ENCODE data around the gene PLK2.

PLK2 gene

GRCh38 chr5:58462623-58463230 lies 2.8 kb upstream of the PLK2 start:
- Histone ChIP-seq H3K9me3 (no peaks in the 10 kb centered on the region), H3K36me3 (no peaks in the 10 kb centered on the region), H3K4me1 (peaks cover 0 to 16% (median 2%) of the 10 kb centered on the region in 4 donors), H3K27ac (peak overlapping the region in 1 of 2 donors; percentile 85), H3K27me3 (no peaks in the 10 kb centered on the region), H3K4me3 (no peak overlapping the region)
- TF ChIP-seq CTCF (IDR thresholded peaks at IDR 0.05): peak; percentile 51 to 76
- DNase-seq: peak in 1 of 2 donors; percentile 28
- intact Hi-C loops (cut with DNase I; ENCODE audit: low total_unique reads): loop anchor here (5.0 kb wide), 1 partner anchor 575 kb away; no protein-coding TSS in a partner anchor

- intact Hi-C loops (cut with DNase I; ENCODE audit: low total_unique reads): loop anchor here (5.0 kb wide), 1 partner anchor 575 kb away; no protein-coding TSS in a partner anchor
- H3K4me3 ChIP-seq: no peak overlapping the region
These were observed 2.3 kb upstream of the PLK2 start for GRCh38 chr5:58462154-58462553.

GRCh38 chr5:58460732-58461286 lies 923 bp upstream of the PLK2 start:
- TF ChIP-seq CTCF (IDR thresholded peaks at IDR 0.05): peak; percentile 77 to 79
- intact Hi-C loops (cut with DNase I; ENCODE audit: low total_unique reads): loop anchor here (2.0 to 5.0 kb wide), 3 partner anchors 574 to 1160 kb away; no protein-coding TSS in a partner anchor
- H3K27me3 ChIP-seq: no peaks in the 10 kb centered on the region
- H3K36me3 ChIP-seq: peaks cover 3 to 8% (median 7%) of the 10 kb centered on the region in 3 donors
- H3K4me1 ChIP-seq: peaks cover 0 to 34% (median 9%) of the 10 kb centered on the region in 4 donors
- no peaks in the 10 kb centered on the region for H3K9me3 ChIP-seq
- H3K4me3 ChIP-seq: peak overlapping the region; percentile 57 to 85
- H3K27ac ChIP-seq: peak overlapping the region; percentile 85 to 91
- peak; percentile 90 to 93 for DNase-seq

More at GRCh38 chr5:58462154-58462553, 2.3 kb upstream of the PLK2 start:
- H3K4me1 ChIP-seq: peaks cover 0 to 20% (median 3%) of the 10 kb centered on the region in 4 donors
- peak overlapping the region in 1 of 2 donors; percentile 85 for H3K27ac ChIP-seq
- H3K9me3 ChIP-seq: no peaks in the 10 kb centered on the region
- no peaks in the 10 kb centered on the region for H3K27me3 ChIP-seq
- TF ChIP-seq CTCF (IDR thresholded peaks at IDR 0.05): no peak
- DNase-seq: no peak
- peaks cover 0 to 4% (median 0%) of the 10 kb centered on the region in 3 donors for H3K36me3 ChIP-seq

GRCh38 chr5:58459146-58460001 lies 512 bp downstream of the PLK2 start:
- intact Hi-C loops (cut with DNase I; ENCODE audit: low total_unique reads): loop anchor here (2.0 to 5.0 kb wide), 3 partner anchors 572 to 1159 kb away; no protein-coding TSS in a partner anchor
- Histone ChIP-seq H3K36me3 (peaks cover 12 to 21% (median 17%) of the 10 kb centered on the region in 3 donors), H3K9me3 (no peaks in the 10 kb centered on the region), H3K27me3 (no peaks in the 10 kb centered on the region), H3K27ac (peak overlapping the region; percentile 85 to 91), H3K4me1 (peaks cover 0 to 40% (median 9%) of the 10 kb centered on the region in 4 donors), H3K4me3 (peak overlapping the region; percentile 57 to 85)
- no peak for TF ChIP-seq CTCF (IDR thresholded peaks at IDR 0.05)
- DNase-seq: peak in 1 of 2 donors; percentile 27

- intact Hi-C loops (cut with DNase I; ENCODE audit: low total_unique reads): no loop called here
- DNase-seq: no peak
- TF ChIP-seq CTCF (IDR thresholded peaks at IDR 0.05): no peak
- Histone ChIP-seq H3K27ac (peak overlapping the region; percentile 85 to 91), H3K27me3 (no peaks in the 10 kb centered on the region), H3K4me3 (peak overlapping the region; percentile 57 to 85), H3K36me3 (peaks cover 12 to 25% (median 23%) of the 10 kb centered on the region in 3 donors), H3K9me3 (no peaks in the 10 kb centered on the region), H3K4me1 (peaks cover 0 to 40% (median 9%) of the 10 kb centered on the region in 4 donors)
These were observed 1.1 kb downstream of the PLK2 start for GRCh38 chr5:58458743-58459145.

All from tibial artery (tissue), 4 donors.